ENCODE measurements around the gene CAMK2G. TPM values are rescaled to one million over a fixed set of nuclear protein-coding genes. Genes with fewer than 3 reads are reported as not detected.

The CAMK2G gene
- total and polyA plus RNA-seq, 7 donors: 14.4 to 221 (median 153) TPM

- 83 to 86% methylated on average over 22 of the region's 22 CpGs for WGBS, 2 donors
- Histone ChIP-seq H3K27me3 (no peaks in the 10 kb centered on the region), H3K9me3 (no peaks in the 10 kb centered on the region), H3K4me1 (peaks cover 0 to 36% (median 23%) of the 10 kb centered on the region in 4 donors), H3K27ac (peak overlapping the region in 3 of 4 donors; percentile 8 to 53 (median 50)), H3K4me3 (no peak overlapping the region), H3K36me3 (peaks cover 15 to 76% (median 44%) of the 10 kb centered on the region in 4 donors)
- TF ChIP-seq POLR2AphosphoS5 (IDR thresholded peaks at IDR 0.05) (no peak), EP300 (IDR thresholded peaks at IDR 0.05) (no peak), POLR2A (IDR thresholded peaks at IDR 0.05) (no peak)
- TF ChIP-seq, protein P1, sequence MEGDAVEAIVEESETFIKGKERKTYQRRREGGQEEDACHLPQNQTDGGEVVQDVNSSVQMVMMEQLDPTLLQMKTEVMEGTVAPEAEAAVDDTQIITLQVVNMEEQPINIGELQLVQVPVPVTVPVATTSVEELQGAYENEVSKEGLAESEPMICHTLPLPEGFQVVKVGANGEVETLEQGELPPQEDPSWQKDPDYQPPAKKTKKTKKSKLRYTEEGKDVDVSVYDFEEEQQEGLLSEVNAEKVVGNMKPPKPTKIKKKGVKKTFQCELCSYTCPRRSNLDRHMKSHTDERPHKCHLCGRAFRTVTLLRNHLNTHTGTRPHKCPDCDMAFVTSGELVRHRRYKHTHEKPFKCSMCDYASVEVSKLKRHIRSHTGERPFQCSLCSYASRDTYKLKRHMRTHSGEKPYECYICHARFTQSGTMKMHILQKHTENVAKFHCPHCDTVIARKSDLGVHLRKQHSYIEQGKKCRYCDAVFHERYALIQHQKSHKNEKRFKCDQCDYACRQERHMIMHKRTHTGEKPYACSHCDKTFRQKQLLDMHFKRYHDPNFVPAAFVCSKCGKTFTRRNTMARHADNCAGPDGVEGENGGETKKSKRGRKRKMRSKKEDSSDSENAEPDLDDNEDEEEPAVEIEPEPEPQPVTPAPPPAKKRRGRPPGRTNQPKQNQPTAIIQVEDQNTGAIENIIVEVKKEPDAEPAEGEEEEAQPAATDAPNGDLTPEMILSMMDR (IDR thresholded peaks at IDR 0.05): no peak
- DNase-seq: no peak
- intact Hi-C loops (cut with DNase I): no loop called here
Observed at GRCh38 chr10:73814896-73815718, 59.2 kb downstream of the CAMK2G start.

- Histone ChIP-seq H3K4me3 (no peak overlapping the region), H3K27me3 (no peaks in the 10 kb centered on the region), H3K4me1 (peaks cover 0 to 36% (median 28%) of the 10 kb centered on the region in 4 donors), H3K36me3 (peaks cover 15 to 69% (median 40%) of the 10 kb centered on the region in 4 donors), H3K27ac (no peak overlapping the region), H3K9me3 (no peaks in the 10 kb centered on the region)
- TF ChIP-seq POLR2A (IDR thresholded peaks at IDR 0.05) (no peak), POLR2AphosphoS5 (IDR thresholded peaks at IDR 0.05) (no peak), EP300 (IDR thresholded peaks at IDR 0.05) (no peak)
- TF ChIP-seq, protein P1 (IDR thresholded peaks at IDR 0.05): no peak
- intact Hi-C loops (cut with DNase I): no loop called here
- 91 to 93% methylated on average over 13 of the region's 13 CpGs for WGBS, 2 donors
- no peak for DNase-seq
Observed at GRCh38 chr10:73814276-73814895, 60.0 kb downstream of the CAMK2G start.

GRCh38 chr10:73813333-73813732 is 61.0 kb downstream of the CAMK2G start:
- Histone ChIP-seq H3K4me3 (no peak overlapping the region), H3K27ac (peak overlapping the region in 1 of 4 donors; percentile 96), H3K4me1 (peaks cover 0 to 37% (median 27%) of the 10 kb centered on the region in 4 donors), H3K9me3 (no peaks in the 10 kb centered on the region), H3K36me3 (peaks cover 15 to 66% (median 39%) of the 10 kb centered on the region in 4 donors), H3K27me3 (no peaks in the 10 kb centered on the region)
- DNase-seq: no peak
- intact Hi-C loops (cut with DNase I): no loop called here
- TF ChIP-seq, protein P1 (IDR thresholded peaks at IDR 0.05): no peak
- TF ChIP-seq POLR2AphosphoS5 (IDR thresholded peaks at IDR 0.05) (no peak), EP300 (IDR thresholded peaks at IDR 0.05) (no peak), POLR2A (IDR thresholded peaks at IDR 0.05) (no peak)
- 86 to 88% methylated on average over 7 of the region's 7 CpGs for WGBS, 2 donors

GRCh38 chr10:73812657-73813056 is 61.7 kb downstream of the CAMK2G start:
- DNase-seq: no peak

More at GRCh38 chr10:73812657-73813056, 61.7 kb downstream of the CAMK2G start:
- Histone ChIP-seq H3K27ac (peak overlapping the region; percentile 70 to 99 (median 95)), H3K4me1 (peaks cover 0 to 34% (median 27%) of the 10 kb centered on the region in 4 donors), H3K4me3 (no peak overlapping the region), H3K36me3 (peaks cover 20 to 66% (median 42%) of the 10 kb centered on the region in 4 donors), H3K27me3 (no peaks in the 10 kb centered on the region), H3K9me3 (no peaks in the 10 kb centered on the region)
- intact Hi-C loops (cut with DNase I): no loop called here
- peak in 1 of 4 donors; percentile 3 for TF ChIP-seq POLR2AphosphoS5 (IDR thresholded peaks at IDR 0.05)
- TF ChIP-seq, protein P1 (IDR thresholded peaks at IDR 0.05): no peak
- no peak for TF ChIP-seq POLR2A (IDR thresholded peaks at IDR 0.05)
- no peak for TF ChIP-seq EP300 (IDR thresholded peaks at IDR 0.05)
- 91 to 94% methylated on average over 4 of the region's 4 CpGs for WGBS, 2 donors
